HCT116 (cell line): ENCODE data around the gene SUSD6. TPM values are rescaled to one million over a fixed set of nuclear protein-coding genes. Genes with fewer than 3 reads are reported as not detected.

ENCODE experiments used
- ATAC-seq: fragments of 200-7000 bp; cut with Tn5 transposase; 2 replicates; pipeline ENCODE4 v1.9.1; 2020; ENCODE audit warnings: mild to moderate bottlenecking, moderate library complexity
- BruUV-seq: library from RNA; stranded (reverse); fragments of 400-500 nt; replicated peaks from 2 replicates; lab custom pipeline; 2021; lab: Mats Ljungman, UMichigan
- CTCF ChIA-PET: fragments of 300-600 bp; sonication (Branson Sonifier 250); formaldehyde crosslinking; loops from one replicate; lab custom pipeline; 2021; ENCODE audit warnings: antibody characterized with exemption; lab: Charles Lee
- POLR2A ChIA-PET: fragments of 300-600, 350-600 bp; sonication (Branson Sonifier 250); formaldehyde crosslinking; loops from one replicate; lab custom pipeline; 2021; ENCODE audit warnings: antibody characterized with exemption; lab: Charles Lee
- RAD21 ChIA-PET, 2 experiments: fragments of 300-600 bp; sonication (Branson Sonifier 250); formaldehyde crosslinking; loops; one replicate each; lab custom pipeline; 2023; ENCODE audit warnings: low total read pairs in 2 of 2; ENCODE audit not compliant: uncharacterized antibody in 2 of 2, unreplicated experiment in 2 of 2, low non-redundant PET in 1 of 2; lab: Charles Lee
- DNase-seq: peaks from one replicate; pipeline ENCODE4 v3.0.0-alpha.2; 2010; ENCODE audit warnings: low read depth, low spot score
- H2AFZ ChIP-seq: fragments of 200-600 bp; shearing (Covaris generic), sonication (generic); 2 replicates; pipeline ENCODE4 v1.6.1; 2017; ENCODE audit warnings: low read depth, mixed run types, mixed read lengths, antibody characterized with exemption, low read length; ENCODE audit not compliant: poor library complexity, severe bottlenecking
- H3K27ac ChIP-seq: 2 replicates; pipeline ENCODE4 v1.5.1; 2012; ENCODE audit warnings: low read depth, low read length
- H3K27me3 ChIP-seq: fragments of 200-600 bp; sonication (generic); 2 replicates; pipeline ENCODE4 v1.6.1; 2016; ENCODE audit warnings: mixed run types, low read length, mixed read lengths; ENCODE audit not compliant: insufficient read depth
- H3K36me3 ChIP-seq, 2 experiments: fragments of 200-500 bp in 1 of 2; fragments of 200-600 bp in 1 of 2; sonication (Bioruptor generic) in 1 of 2; sonication (generic) in 1 of 2; 2 replicates each; pipeline versions ENCODE4 v1.5.1 to v1.6.1; 2014 to 2016; ENCODE audit warnings: low read length in 2 of 2, inconsistent platforms in 1 of 2, mixed read lengths in 1 of 2, mixed run types in 1 of 2; ENCODE audit not compliant: insufficient read depth in 2 of 2, control insufficient read depth in 1 of 2
- H3K4me1 ChIP-seq, 2 experiments: fragments of 200-600 bp in 1 of 2; sonication (generic) in 1 of 2; 2 replicates each; pipeline versions ENCODE4 v1.5.1 to v1.6.1; 2012 to 2017; ENCODE audit warnings: low read length in 2 of 2, inconsistent platforms in 1 of 2, mild to moderate bottlenecking in 1 of 2, mixed read lengths in 1 of 2, mixed run types in 1 of 2, moderate library complexity in 1 of 2; ENCODE audit not compliant: insufficient read depth in 2 of 2, control insufficient read depth in 1 of 2
- H3K4me2 ChIP-seq: fragments of 200-600 bp; sonication (generic); 2 replicates; pipeline ENCODE4 v1.6.1; 2017; ENCODE audit warnings: mixed run types, low read length, mixed read lengths
- H3K4me3 ChIP-seq, 2 experiments: fragments of 200-600 bp in 1 of 2; sonication (generic) in 1 of 2; replicated peaks in 1 of 2; 2 replicates each; pipeline ENCODE4 v1.5.1; 2011 to 2016; ENCODE audit warnings: low read length in 2 of 2, control low read depth in 1 of 2, low read depth in 1 of 2, mild to moderate bottlenecking in 1 of 2, mixed read lengths in 1 of 2, mixed run types in 1 of 2
- H3K79me2 ChIP-seq: fragments of 200-600 bp; sonication (generic); 2 replicates; pipeline ENCODE4 v1.6.1; 2017; ENCODE audit warnings: mild to moderate bottlenecking, mixed run types, low read length, moderate library complexity, mixed read lengths; ENCODE audit not compliant: insufficient read depth
- H3K9ac ChIP-seq: fragments of 200-600 bp; sonication (generic); 2 replicates; pipeline ENCODE4 v1.6.1; 2016; ENCODE audit warnings: low read length, mixed read lengths
- H3K9me2 ChIP-seq: fragments of 200-600 bp; sonication (generic), shearing (Covaris generic); 2 replicates; pipeline ENCODE4 v1.6.1; 2017; ENCODE audit warnings: mixed run types, mild to moderate bottlenecking, moderate library complexity; ENCODE audit not compliant: insufficient read depth
- H3K9me3 ChIP-seq, 2 experiments: fragments of 200-500 bp in 1 of 2; fragments of 200-600 bp in 1 of 2; sonication (Bioruptor generic) in 1 of 2; sonication (generic) in 1 of 2; 2 replicates each; pipeline ENCODE4 v1.6.1; 2014 to 2017; ENCODE audit warnings: low read length in 2 of 2, mixed read lengths in 2 of 2, inconsistent platforms in 1 of 2, low read depth in 1 of 2, mild to moderate bottlenecking in 1 of 2, mixed run types in 1 of 2, moderate library complexity in 1 of 2; ENCODE audit not compliant: control insufficient read depth in 1 of 2, insufficient read depth in 1 of 2
- H4K20me1 ChIP-seq: fragments of 200-600 bp; sonication (generic), shearing (Covaris generic); 2 replicates; pipeline ENCODE4 v1.6.1; 2017; ENCODE audit warnings: mixed run types, mild to moderate bottlenecking, moderate library complexity; ENCODE audit not compliant: insufficient read depth
- CBX3 ChIP-seq: IDR thresholded peaks from 2 replicates; pipeline ENCODE4 v1.6.1; 2012; ENCODE audit warnings: low read depth
- FOSL1 ChIP-seq: IDR thresholded peaks from 2 replicates; pipeline ENCODE4 v1.6.1; 2012; ENCODE audit warnings: low read depth
- JUND ChIP-seq: IDR thresholded peaks from 2 replicates; pipeline ENCODE4 v1.6.1; 2012
- MAX ChIP-seq: IDR thresholded peaks from 2 replicates; pipeline ENCODE4 v1.6.1; 2012
- POLR2A ChIP-seq: IDR thresholded peaks from 2 replicates; pipeline ENCODE4 v1.7.0; 2011; ENCODE audit warnings: borderline replicate concordance; ENCODE audit not compliant: insufficient read depth, insufficient read length; ENCODE audit errors: extremely low read depth
- REST ChIP-seq: IDR thresholded peaks from 2 replicates; pipeline ENCODE4 v1.6.1; 2012; ENCODE audit warnings: low read depth
- ZNF274 ChIP-seq: fragments of 200-500 bp; sonication (Bioruptor generic); IDR thresholded peaks from 2 replicates; pipeline ENCODE4 v1.6.1; 2014; ENCODE audit warnings: mild to moderate bottlenecking, low read depth, low read length, inconsistent platforms
- intact Hi-C: fragments of 100-400 bp; cut with micrococcal nuclease; formaldehyde crosslinking; loops from 2 replicates; pipeline ENCODE4 v1.10.0; 2022
- total RNA-seq: library from RNA; stranded (reverse); gene quantifications from one replicate; pipeline ENCODE4 v1.2.1, GENCODE V29; 2021; ENCODE audit not compliant: unreplicated experiment

Gene SUSD6
- total RNA-seq, 1 experiment from 2014 or later: 6.4 TPM

GRCh38 chr14:69635981-69636639 lies 24.7 kb downstream of the SUSD6 start:
- DNase-seq: no peak
- Histone ChIP-seq H3K9ac (no peak overlapping the region), H4K20me1 (no peaks in the 10 kb centered on the region), H3K9me2 (no peaks in the 10 kb centered on the region), H3K4me1 (no peaks in the 10 kb centered on the region), H3K36me3 (no peaks in the 10 kb centered on the region), H3K27me3 (no peaks in the 10 kb centered on the region), H3K79me2 (no peaks in the 10 kb centered on the region), H3K4me3 (no peak overlapping the region), H3K27ac (no peak overlapping the region), H3K4me2 (no peak overlapping the region), H3K9me3 (peaks cover 0 to 3% of the 10 kb centered on the region in 2 experiments; a peak in 1 of 4 replicates), H2AFZ (no peak overlapping the region)
- ChIA-PET POLR2A (no interaction called here), CTCF (no interaction called here), RAD21 (no interaction called here)
- intact Hi-C loops: no loop called here
- BruUV-seq: no TSS peak
- ATAC-seq: no peak
- no peak for TF ChIP-seq ZNF274
- TF ChIP-seq POLR2A: no peak
- TF ChIP-seq JUND: no peak
- TF ChIP-seq MAX: no peak
- TF ChIP-seq FOSL1: no peak
- TF ChIP-seq REST: no peak
- no peak for TF ChIP-seq CBX3
